HG02588 (cell line): ENCODE data around the gene LHPP.
A peak's percentile ranks its signal among the peaks of the same experiment; 100 is the strongest.

Experiments
- ATAC-seq: cut with Tn5 transposase; IDR thresholded peaks from one replicate; pipeline ENCODE4 v1.9.1; 2021; ENCODE audit warnings: mild to moderate bottlenecking, moderate library complexity; ENCODE audit not compliant: unreplicated experiment

The LHPP gene

GRCh38 chr10:124520558-124521428 lies 59.2 kb downstream of the LHPP start:
- no peak for ATAC-seq

GRCh38 chr10:124521429-124521871 lies 59.8 kb downstream of the LHPP start:
- no peak for ATAC-seq

- no peak for ATAC-seq
These were observed 60.7 kb downstream of the LHPP start for GRCh38 chr10:124522131-124522932.

- no peak for ATAC-seq
These were observed 61.6 kb downstream of the LHPP start for GRCh38 chr10:124522933-124523871.

- ATAC-seq, result no peak
These were observed 62.3 kb downstream of the LHPP start for GRCh38 chr10:124523901-124524300.

- no peak for ATAC-seq
These were observed 63.5 kb downstream of the LHPP start for GRCh38 chr10:124524991-124525653.

- ATAC-seq, result no peak
These were observed 64.4 kb downstream of the LHPP start for GRCh38 chr10:124525751-124526600.

- ATAC-seq, result no peak
These were observed 65.1 kb downstream of the LHPP start for GRCh38 chr10:124526621-124527267.

- no peak for ATAC-seq
These were observed 66.3 kb downstream of the LHPP start for GRCh38 chr10:124527874-124528395.

GRCh38 chr10:124529661-124530214 lies 68.1 kb downstream of the LHPP start:
- ATAC-seq, result no peak

- ATAC-seq, result peak; percentile 88
These were observed 68.6 kb downstream of the LHPP start for GRCh38 chr10:124530215-124530665.

GRCh38 chr10:124530816-124531215 lies 69.2 kb downstream of the LHPP start:
- no peak for ATAC-seq

- no peak for ATAC-seq
These were observed 70.6 kb downstream of the LHPP start for GRCh38 chr10:124532106-124532641.

- no peak for ATAC-seq
These were observed 71.2 kb downstream of the LHPP start for GRCh38 chr10:124532788-124533187.

- ATAC-seq, result no peak
These were observed 71.6 kb downstream of the LHPP start for GRCh38 chr10:124533266-124533665.

- ATAC-seq, result no peak
These were observed 72.7 kb downstream of the LHPP start for GRCh38 chr10:124534231-124534798.

GRCh38 chr10:124534826-124535601 lies 73.4 kb downstream of the LHPP start:
- no peak for ATAC-seq
